Gastroesophageal sphincter (tissue), 4 donors: ENCODE results near the gene PCTP. TPM values are rescaled to one million over a fixed set of nuclear protein-coding genes. Genes with fewer than 3 reads are reported as not detected.

Source experiments
- ATAC-seq: fragments of 150-250 bp; one replicate; pipeline ENCODE4 v1.9.1; 2016; ENCODE audit warnings: mild to moderate bottlenecking, moderate library complexity
- H3K27ac ChIP-seq, 4 donors: fragments of 200-600 bp; sonication (generic) in 3 of 4; 1 replicate in 3 of 4; 2 replicates in 1 of 4; pipeline ENCODE4 v1.5.1; 2016 to 2019
- H3K27me3 ChIP-seq: fragments of 200-600 bp; sonication (generic); one replicate; pipeline ENCODE4 v1.5.1; 2019
- H3K36me3 ChIP-seq, 2 donors: fragments of 200-600 bp; sonication (generic); one replicate each; pipeline ENCODE4 v1.5.1; 2019; ENCODE audit warnings: control low read depth in 1 of 2
- H3K4me1 ChIP-seq, 3 donors: fragments of 200-600 bp; sonication (generic); 1 replicate in 2 of 3; 2 replicates in 1 of 3; pipeline ENCODE4 v1.5.1; 2016 to 2019; ENCODE audit warnings: control low read depth in 2 of 3
- H3K4me3 ChIP-seq, 2 donors: fragments of 200-600 bp; sonication (generic); one replicate each; pipeline ENCODE4 v1.5.1; 2019; ENCODE audit warnings: mild to moderate bottlenecking in 1 of 2, moderate library complexity in 1 of 2
- H3K9me3 ChIP-seq, 3 donors: fragments of 200-600 bp; sonication (generic); one replicate each; pipeline ENCODE4 v1.5.1; 2017 to 2019; ENCODE audit warnings: control low read depth in 2 of 3
- CTCF ChIP-seq, 4 experiments: fragments of 200-600 bp in 2 of 4; fragments of 450-650 bp in 2 of 4; sonication (generic) in 1 of 4; IDR thresholded peaks; one replicate each; pipeline ENCODE4 v1.5.1; 2017 to 2019; ENCODE audit warnings: antibody characterized with exemption in 4 of 4, mild to moderate bottlenecking in 2 of 4, moderate library complexity in 2 of 4
- EP300 ChIP-seq: sonication (generic); formaldehyde crosslinking; IDR thresholded peaks from one replicate; pipeline ENCODE4 v1.6.1; 2017; ENCODE audit warnings: antibody characterized with exemption, mild to moderate bottlenecking
- POLR2A ChIP-seq, 2 donors: fragments of 450-650 bp; IDR thresholded peaks; one replicate each; pipeline ENCODE4 v1.6.1; 2017; ENCODE audit warnings: antibody characterized with exemption in 2 of 2, mild to moderate bottlenecking in 2 of 2, moderate library complexity in 1 of 2
- POLR2AphosphoS5 ChIP-seq: sonication (generic); formaldehyde crosslinking; IDR thresholded peaks from one replicate; pipeline ENCODE4 v1.6.1; 2017; ENCODE audit warnings: antibody characterized with exemption
- WGBS, 2 donors: methylation state at CpG; one replicate each; pipeline ENCODE4 v1.1.5; 2018; ENCODE audit warnings: low coverage in 1 of 2; 5-methylcytosine and 5-hydroxymethylcytosine counted together
- total RNA-seq, 4 donors: library from RNA; depleted of rRNA; stranded (reverse); fragments of >200 nt; gene quantifications; one replicate each; pipeline ENCODE4 v1.1.0, GENCODE V29; 2016

Gene PCTP
- total RNA-seq, 4 donors from 2014 or later: 11.3 to 27.3 (median 18.8) TPM

GRCh38 chr17:55749985-55750384, 866 bp upstream of the PCTP start:
- H3K27ac ChIP-seq: peak overlapping the region in 1 of 4 donors; percentile 91
- ATAC-seq: no peak
- no peak for TF ChIP-seq EP300
- TF ChIP-seq POLR2AphosphoS5: no peak
- TF ChIP-seq POLR2A (IDR thresholded peaks at IDR 0.05): no peak
- TF ChIP-seq CTCF (IDR thresholded peaks at IDR 0.05): no peak
- no peaks in the 10 kb centered on the region for H3K9me3 ChIP-seq
- no peaks in the 10 kb centered on the region for H3K27me3 ChIP-seq
- no peak overlapping the region for H3K4me3 ChIP-seq
- 79 to 100% methylated on average over 1 to 4 of the region's 4 CpGs for WGBS, 2 donors
- H3K4me1 ChIP-seq: peaks cover 8 to 35% (median 9%) of the 10 kb centered on the region in 3 donors
- peaks cover 0 to 12% of the 10 kb centered on the region in 2 donors for H3K36me3 ChIP-seq

GRCh38 chr17:55751720-55752250, 934 bp downstream of the PCTP start:
- Histone ChIP-seq H3K27me3 (no peaks in the 10 kb centered on the region), H3K36me3 (peaks cover 0 to 12% of the 10 kb centered on the region in 2 donors), H3K4me1 (peaks cover 8 to 35% (median 9%) of the 10 kb centered on the region in 3 donors), H3K27ac (peak overlapping the region; percentile 41 to 94 (median 88)), H3K9me3 (no peaks in the 10 kb centered on the region), H3K4me3 (peak overlapping the region; percentile 66 to 71)
- 59 to 73% methylated on average over 3 to 4 of the region's 4 CpGs for WGBS, 2 donors
- TF ChIP-seq POLR2A (IDR thresholded peaks at IDR 0.05) (no peak), EP300 (no peak), CTCF (IDR thresholded peaks at IDR 0.05) (no peak), POLR2AphosphoS5 (no peak)
- ATAC-seq: no peak

GRCh38 chr17:55756689-55757088, 5.8 kb downstream of the PCTP start:
- TF ChIP-seq POLR2AphosphoS5 (no peak), POLR2A (IDR thresholded peaks at IDR 0.05) (no peak), CTCF (IDR thresholded peaks at IDR 0.05) (no peak), EP300 (no peak)
- Histone ChIP-seq H3K36me3 (peaks cover 0 to 12% of the 10 kb centered on the region in 2 donors), H3K27me3 (no peaks in the 10 kb centered on the region), H3K4me1 (peaks cover 7 to 55% (median 8%) of the 10 kb centered on the region in 3 donors), H3K4me3 (no peak overlapping the region), H3K27ac (no peak overlapping the region), H3K9me3 (no peaks in the 10 kb centered on the region)
- ATAC-seq: no peak
- 83 to 86% methylated on average over 1 to 2 of the region's 2 CpGs for WGBS, 2 donors

GRCh38 chr17:55757659-55758058, 6.8 kb downstream of the PCTP start:
- Histone ChIP-seq H3K4me1 (peaks cover 0 to 46% (median 0%) of the 10 kb centered on the region in 3 donors), H3K27me3 (no peaks in the 10 kb centered on the region), H3K27ac (no peak overlapping the region), H3K4me3 (no peak overlapping the region), H3K9me3 (no peaks in the 10 kb centered on the region), H3K36me3 (peaks cover 0 to 12% of the 10 kb centered on the region in 2 donors)
- 100% methylated on average over 1 of the region's 1 CpG for WGBS, 2 donors
- TF ChIP-seq EP300: no peak
- ATAC-seq: no peak

- H3K9me3 ChIP-seq: no peaks in the 10 kb centered on the region
- peaks cover 0 to 12% of the 10 kb centered on the region in 2 donors for H3K36me3 ChIP-seq
- H3K27ac ChIP-seq: no peak overlapping the region
- H3K27me3 ChIP-seq: no peaks in the 10 kb centered on the region
- no peak overlapping the region for H3K4me3 ChIP-seq
- TF ChIP-seq CTCF (IDR thresholded peaks at IDR 0.05): no peak
- TF ChIP-seq POLR2A (IDR thresholded peaks at IDR 0.05): no peak
- TF ChIP-seq EP300: no peak
- no peak for TF ChIP-seq POLR2AphosphoS5
- no peak for ATAC-seq
- H3K4me1 ChIP-seq: peaks cover 0 to 41% (median 0%) of the 10 kb centered on the region in 3 donors
Observed at GRCh38 chr17:55758171-55758570, 7.3 kb downstream of the PCTP start.
